ENCODE data around the gene INO80C. TPM values are rescaled to one million over a fixed set of nuclear protein-coding genes. Genes with fewer than 3 reads are reported as not detected.

The INO80C gene
- total RNA-seq, 2 donors from 2014 or later: 22.7 to 26.9 TPM

- Mint-ChIP-seq H3K27me3 (ENCODE audit: low read depth) (peaks cover 8% of the 10 kb centered on the region), H3K9me3 (no peaks in the 10 kb centered on the region), H3K4me1 (ENCODE audit: low read depth) (peaks cover 7% of the 10 kb centered on the region), H3K27ac (no peak overlapping the region), H3K4me3 (no peak overlapping the region), H3K36me3 (ENCODE audit: insufficient read depth in 2 of 2) (no peaks in the 10 kb centered on the region)
- ATAC-seq (replicated peaks in 1 of 2) (no peak), DNase-seq (no peak)
These were observed 21.6 kb upstream of the INO80C start for GRCh38 chr18:35519148-35519899.

- Mint-ChIP-seq H3K27me3 (ENCODE audit: low read depth) (no peaks in the 10 kb centered on the region), H3K36me3 (ENCODE audit: insufficient read depth in 2 of 2) (no peaks in the 10 kb centered on the region), H3K9me3 (no peaks in the 10 kb centered on the region), H3K4me3 (no peak overlapping the region), H3K4me1 (ENCODE audit: low read depth) (peaks cover 7% of the 10 kb centered on the region), H3K27ac (no peak overlapping the region)
- DNase-seq: no peak
- ATAC-seq (replicated peaks in 1 of 2): no peak
These were observed 20.0 kb upstream of the INO80C start for GRCh38 chr18:35517715-35518114.

DNA sequence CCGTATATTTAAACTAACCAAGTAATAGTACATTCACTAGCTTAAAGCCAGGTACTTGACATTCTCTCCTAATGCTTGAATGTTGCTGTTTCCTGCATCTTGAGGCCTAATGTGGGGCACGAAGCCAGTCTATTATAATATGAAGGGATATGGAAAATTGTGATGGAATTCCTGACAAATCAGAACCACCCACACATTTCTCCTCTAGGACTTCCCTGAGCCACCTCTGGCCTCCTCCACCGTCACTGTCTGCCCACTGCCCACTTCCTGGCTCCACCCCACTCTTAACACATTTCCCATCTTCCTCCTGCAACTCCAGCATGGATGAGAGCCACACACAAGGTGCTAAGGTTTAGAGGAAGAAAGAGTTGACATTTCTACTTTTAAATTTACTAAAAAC is 19.0 kb upstream of the INO80C start:
- no peaks in the 10 kb centered on the region for H3K27me3 Mint-ChIP-seq (ENCODE audit: low read depth)
- no peak overlapping the region for H3K4me3 Mint-ChIP-seq
- H3K27ac Mint-ChIP-seq: no peak overlapping the region
- H3K9me3 Mint-ChIP-seq: no peaks in the 10 kb centered on the region
- H3K36me3 Mint-ChIP-seq (ENCODE audit: insufficient read depth in 2 of 2): no peaks in the 10 kb centered on the region
- ATAC-seq (replicated peaks in 1 of 2) (no peak), DNase-seq (no peak)
- peaks cover 7% of the 10 kb centered on the region for H3K4me1 Mint-ChIP-seq (ENCODE audit: low read depth)

DNA sequence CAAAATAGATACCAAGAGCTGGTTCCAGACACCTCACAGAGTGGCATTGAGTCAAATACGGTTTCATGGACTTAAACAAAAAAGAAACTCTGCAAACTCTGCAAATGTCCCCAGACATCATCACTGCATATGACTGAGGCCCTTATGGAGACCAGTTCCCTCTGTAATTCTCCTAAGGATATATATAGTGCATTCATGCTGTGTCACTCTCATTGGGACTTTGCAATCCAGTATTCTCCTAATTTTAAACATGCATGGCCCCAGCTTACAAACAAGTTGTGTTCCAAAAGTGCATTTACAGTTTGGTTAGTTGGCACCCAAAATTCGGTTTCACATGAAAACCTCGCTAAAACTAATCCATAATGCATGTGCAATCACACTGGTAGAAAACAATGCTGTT is 18.6 kb upstream of the INO80C start:
- Mint-ChIP-seq H3K36me3 (ENCODE audit: insufficient read depth in 2 of 2) (no peaks in the 10 kb centered on the region), H3K27me3 (ENCODE audit: low read depth) (no peaks in the 10 kb centered on the region), H3K27ac (no peak overlapping the region), H3K4me1 (ENCODE audit: low read depth) (peaks cover 7% of the 10 kb centered on the region), H3K9me3 (no peaks in the 10 kb centered on the region), H3K4me3 (no peak overlapping the region)
- DNase-seq (no peak), ATAC-seq (replicated peaks in 1 of 2) (no peak)

DNA sequence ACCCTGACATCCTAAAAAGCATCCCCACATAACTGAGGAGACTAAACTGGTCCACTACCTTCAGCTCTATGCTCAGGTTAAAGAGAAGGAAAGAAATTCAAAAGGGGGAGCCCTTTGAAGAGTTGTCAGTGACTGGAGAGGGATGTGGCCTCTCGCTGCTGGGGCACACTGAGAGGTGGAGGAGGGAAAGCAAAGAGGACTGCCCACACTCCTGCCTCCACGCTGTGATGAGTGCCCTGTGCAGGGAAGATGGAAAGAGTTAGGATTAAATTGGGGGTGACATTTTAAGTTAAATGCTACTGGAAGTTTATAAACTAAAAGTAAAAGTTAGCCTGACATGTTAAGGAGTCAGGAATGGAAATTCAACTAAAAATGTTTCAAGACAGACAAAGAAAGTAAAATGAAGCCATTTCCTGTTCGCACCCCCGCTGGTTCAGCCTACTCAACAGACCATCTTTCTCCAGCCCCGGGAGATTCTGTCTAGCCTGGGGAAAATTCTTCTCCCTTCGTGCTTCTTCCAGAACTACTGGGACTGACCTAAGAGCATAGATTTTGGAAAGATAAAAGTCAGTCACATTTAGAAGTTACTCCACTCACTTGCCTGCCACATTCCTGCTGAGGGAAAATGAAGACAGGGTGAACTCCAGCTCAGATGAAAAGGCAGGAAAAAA is 17.8 kb upstream of the INO80C start:
- Mint-ChIP-seq H3K36me3 (ENCODE audit: insufficient read depth in 2 of 2) (no peaks in the 10 kb centered on the region), H3K27ac (no peak overlapping the region), H3K9me3 (no peaks in the 10 kb centered on the region), H3K4me3 (no peak overlapping the region), H3K4me1 (ENCODE audit: low read depth) (peaks cover 7% of the 10 kb centered on the region), H3K27me3 (ENCODE audit: low read depth) (no peaks in the 10 kb centered on the region)
- ATAC-seq (replicated peaks in 1 of 2) (no peak), DNase-seq (no peak)

GRCh38 chr18:35514752-35515459 is 17.1 kb upstream of the INO80C start:
- H3K4me1 Mint-ChIP-seq (ENCODE audit: low read depth): peaks cover 7% of the 10 kb centered on the region
- ATAC-seq (replicated peaks in 1 of 2) (no peak), DNase-seq (no peak)
- no peaks in the 10 kb centered on the region for H3K27me3 Mint-ChIP-seq (ENCODE audit: low read depth)
- no peaks in the 10 kb centered on the region for H3K9me3 Mint-ChIP-seq
- H3K4me3 Mint-ChIP-seq: no peak overlapping the region
- H3K36me3 Mint-ChIP-seq (ENCODE audit: insufficient read depth in 2 of 2): no peaks in the 10 kb centered on the region
- H3K27ac Mint-ChIP-seq: no peak overlapping the region

DNA sequence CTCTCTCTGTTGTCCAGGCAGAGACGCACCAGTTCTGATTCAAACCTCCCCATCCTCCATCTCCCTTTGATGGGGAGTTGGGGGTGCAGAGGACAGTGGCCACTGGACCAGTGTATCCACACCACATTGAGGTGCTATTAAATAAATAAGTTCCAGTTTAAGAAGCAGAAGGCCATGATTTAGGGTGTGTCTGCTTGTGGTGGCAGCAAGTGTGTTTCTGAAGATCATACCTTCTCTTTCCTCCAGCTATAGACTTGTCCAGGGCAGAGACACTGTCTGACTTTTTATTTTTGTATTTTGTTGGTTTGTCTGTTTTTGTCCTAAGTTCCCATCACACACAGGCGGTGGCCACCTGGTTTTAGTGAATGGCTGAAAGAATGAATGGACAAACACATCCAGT is 16.5 kb upstream of the INO80C start:
- no peak overlapping the region for H3K27ac Mint-ChIP-seq
- DNase-seq: no peak
- no peaks in the 10 kb centered on the region for H3K36me3 Mint-ChIP-seq (ENCODE audit: insufficient read depth in 2 of 2)
- no peak overlapping the region for H3K4me3 Mint-ChIP-seq
- peaks cover 7% of the 10 kb centered on the region for H3K4me1 Mint-ChIP-seq (ENCODE audit: low read depth)
- H3K27me3 Mint-ChIP-seq (ENCODE audit: low read depth): no peaks in the 10 kb centered on the region
- no peaks in the 10 kb centered on the region for H3K9me3 Mint-ChIP-seq
- no peak for ATAC-seq (replicated peaks in 1 of 2)

- no peaks in the 10 kb centered on the region for H3K9me3 Mint-ChIP-seq
- no peak overlapping the region for H3K27ac Mint-ChIP-seq
- H3K4me1 Mint-ChIP-seq (ENCODE audit: low read depth): peaks cover 7% of the 10 kb centered on the region
- no peaks in the 10 kb centered on the region for H3K27me3 Mint-ChIP-seq (ENCODE audit: low read depth)
- DNase-seq (no peak), ATAC-seq (replicated peaks in 1 of 2) (no peak)
- H3K4me3 Mint-ChIP-seq: no peak overlapping the region
- no peaks in the 10 kb centered on the region for H3K36me3 Mint-ChIP-seq (ENCODE audit: insufficient read depth in 2 of 2)
These were observed 15.6 kb upstream of the INO80C start for GRCh38 chr18:35513181-35513936.

DNA sequence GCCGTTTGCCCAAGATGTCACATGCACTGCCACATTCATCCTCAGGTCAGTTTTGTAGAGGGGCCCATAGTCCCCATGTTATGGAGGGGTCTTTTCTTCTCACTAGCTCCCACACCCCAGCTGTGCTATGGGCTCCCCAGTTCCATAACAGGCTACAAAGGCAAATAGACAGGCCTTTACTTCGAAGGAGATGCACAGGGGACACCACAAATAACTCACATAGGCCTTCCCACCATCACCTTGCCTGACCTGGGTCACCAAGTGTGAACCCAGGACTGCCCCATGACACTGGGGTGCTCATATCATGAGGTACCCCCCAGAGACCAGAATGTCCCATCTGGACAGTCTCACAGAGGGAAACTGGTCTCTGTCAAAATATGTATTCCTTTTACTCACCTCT is 15.0 kb upstream of the INO80C start:
- H3K9me3 Mint-ChIP-seq: no peaks in the 10 kb centered on the region
- no peak for ATAC-seq (replicated peaks in 1 of 2)
- H3K4me3 Mint-ChIP-seq: no peak overlapping the region
- H3K27ac Mint-ChIP-seq: no peak overlapping the region
- H3K36me3 Mint-ChIP-seq (ENCODE audit: insufficient read depth in 2 of 2): no peaks in the 10 kb centered on the region
- no peak for DNase-seq
- no peaks in the 10 kb centered on the region for H3K27me3 Mint-ChIP-seq (ENCODE audit: low read depth)
- H3K4me1 Mint-ChIP-seq (ENCODE audit: low read depth): peaks cover 7% of the 10 kb centered on the region

DNA sequence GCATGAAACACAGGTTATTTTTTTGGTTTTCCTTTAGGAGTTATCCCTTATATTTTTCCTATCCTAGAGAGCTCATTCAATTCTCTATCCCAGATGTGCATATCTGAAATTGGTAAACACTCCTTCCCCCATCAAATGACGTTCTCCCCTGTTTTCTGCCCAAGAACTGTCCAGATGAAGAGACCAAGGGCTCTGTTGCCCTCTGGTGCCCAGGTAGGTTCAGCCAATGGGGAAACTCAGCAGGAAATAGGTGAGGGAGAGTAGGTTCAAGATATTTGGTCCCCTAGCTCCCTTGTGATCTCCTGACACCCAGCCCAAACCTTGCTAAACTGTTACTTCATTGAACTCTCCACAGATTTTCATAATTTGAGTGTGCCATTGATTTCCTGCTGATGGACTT is 14.1 kb upstream of the INO80C start:
- H3K9me3 Mint-ChIP-seq: no peaks in the 10 kb centered on the region
- ATAC-seq (replicated peaks in 1 of 2) (no peak), DNase-seq (no peak)
- no peak overlapping the region for H3K27ac Mint-ChIP-seq
- no peak overlapping the region for H3K4me3 Mint-ChIP-seq
- no peaks in the 10 kb centered on the region for H3K36me3 Mint-ChIP-seq (ENCODE audit: insufficient read depth in 2 of 2)
- H3K4me1 Mint-ChIP-seq (ENCODE audit: low read depth): peaks cover 7% of the 10 kb centered on the region
- H3K27me3 Mint-ChIP-seq (ENCODE audit: low read depth): no peaks in the 10 kb centered on the region

DNA sequence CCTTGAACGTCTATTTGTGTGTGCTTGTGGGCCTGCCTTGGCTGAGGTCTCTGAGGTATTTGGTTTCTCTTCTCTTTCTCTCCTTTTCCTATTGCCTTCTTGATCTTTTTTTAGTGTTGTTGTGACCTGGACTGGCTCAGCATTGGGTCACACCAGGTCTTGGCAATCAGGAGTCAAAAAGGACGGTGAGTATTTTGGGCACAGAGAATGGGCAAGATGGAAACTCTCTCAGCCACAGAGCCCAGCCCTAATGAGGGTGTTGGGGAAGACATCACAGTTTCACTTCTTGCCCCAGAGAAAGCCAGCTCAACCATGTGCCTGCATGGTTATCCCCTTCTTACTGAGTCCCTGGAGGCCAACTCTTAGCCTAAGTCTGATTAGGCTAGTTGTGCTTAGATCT is 13.7 kb upstream of the INO80C start:
- H3K36me3 Mint-ChIP-seq (ENCODE audit: insufficient read depth in 2 of 2): no peaks in the 10 kb centered on the region
- no peak overlapping the region for H3K4me3 Mint-ChIP-seq
- no peaks in the 10 kb centered on the region for H3K9me3 Mint-ChIP-seq
- no peak overlapping the region for H3K27ac Mint-ChIP-seq
- H3K4me1 Mint-ChIP-seq (ENCODE audit: low read depth): peaks cover 7% of the 10 kb centered on the region
- DNase-seq (no peak), ATAC-seq (replicated peaks in 1 of 2) (no peak)
- H3K27me3 Mint-ChIP-seq (ENCODE audit: low read depth): no peaks in the 10 kb centered on the region

DNA sequence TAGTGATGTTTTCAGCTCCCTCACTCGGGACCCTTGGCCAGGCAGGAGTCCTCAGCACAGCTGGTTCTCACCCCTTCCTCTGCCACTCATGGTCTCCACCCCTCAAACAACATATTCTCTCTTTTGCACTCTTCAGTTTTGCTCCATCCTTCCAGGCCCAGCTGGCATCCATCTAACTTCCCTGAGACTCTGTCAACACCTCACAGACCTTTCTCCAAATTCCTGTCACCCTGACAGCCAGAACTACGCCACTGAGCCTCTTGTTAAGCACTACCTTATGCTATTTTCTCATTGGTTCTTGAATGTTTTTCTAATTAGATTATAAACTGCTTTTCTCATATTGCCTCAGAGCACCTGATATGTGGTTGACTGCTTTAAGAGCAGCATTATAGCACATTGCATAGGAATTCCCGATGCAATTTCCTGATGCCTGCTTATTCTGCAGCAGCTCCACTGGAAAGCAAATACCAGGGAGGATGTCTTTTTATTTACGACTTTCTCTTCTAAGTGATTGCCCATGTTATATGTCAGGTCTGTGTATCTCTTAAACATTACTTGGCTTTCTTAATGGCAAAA is 12.4 kb upstream of the INO80C start:
- no peak for ATAC-seq (replicated peaks in 1 of 2)

More for the DNA sequence above, 12.4 kb upstream of the INO80C start:
- Mint-ChIP-seq H3K9me3 (no peaks in the 10 kb centered on the region), H3K4me3 (no peak overlapping the region), H3K27ac (no peak overlapping the region), H3K36me3 (ENCODE audit: insufficient read depth in 2 of 2) (no peaks in the 10 kb centered on the region), H3K27me3 (ENCODE audit: low read depth) (no peaks in the 10 kb centered on the region), H3K4me1 (ENCODE audit: low read depth) (peaks cover under 1% of the 10 kb centered on the region)
- DNase-seq: no peak
